Measurements from ENCODE around the gene AK9.
"Not testable (repeated sequence)": the region's sequence is repeated elsewhere in the genome, so short reads cannot be mapped to it uniquely, and the experiment has no call there.

Gene AK9

DNA sequence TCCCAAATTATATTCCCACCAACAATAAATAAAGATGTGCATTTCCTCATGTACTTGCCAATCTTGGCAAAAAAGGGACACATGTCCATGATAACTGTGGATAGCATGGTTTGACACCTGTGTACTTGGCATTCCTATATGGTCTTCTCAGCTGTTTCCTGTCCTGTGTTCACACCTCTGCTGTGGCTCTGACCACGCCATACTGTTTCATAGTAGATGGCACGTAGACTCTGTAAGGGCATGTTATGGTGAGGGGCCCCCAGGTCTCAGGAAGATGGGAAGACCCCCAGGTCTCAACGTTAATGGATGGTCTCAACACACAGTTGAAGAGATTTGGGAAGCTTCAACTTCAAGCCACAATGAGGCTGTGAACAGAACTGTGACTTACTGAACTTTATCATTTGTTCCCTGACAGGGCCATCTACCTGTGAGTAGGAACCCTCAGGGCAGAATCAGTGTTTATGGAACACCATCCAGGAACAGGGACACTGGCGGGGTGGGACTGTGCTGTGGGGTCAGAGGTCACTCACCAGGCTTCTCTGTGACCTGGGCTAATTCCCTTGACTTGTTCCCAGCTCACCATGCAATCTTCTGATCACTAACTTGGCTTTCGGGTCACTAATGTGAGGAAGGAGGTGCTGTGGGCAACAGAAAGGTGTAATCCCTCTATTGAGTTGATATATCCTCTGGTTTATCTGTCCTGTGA, 219.7 kb downstream of the AK9 start:
- Histone ChIP-seq H3K4me1 (ENCODE audit: control insufficient read depth, insufficient read depth, low read length) (no peaks in the 10 kb centered on the region), H3K27ac (ENCODE audit: low read depth, low read length) (no peak overlapping the region), H3K27me3 (ENCODE audit: control insufficient read depth, insufficient read depth, low read length) (no peaks in the 10 kb centered on the region), H3K9me3 (ENCODE audit: control insufficient read depth, insufficient read depth, low read depth, low read length) (no peaks in the 10 kb centered on the region), H3K9ac (ENCODE audit: low read length) (no peak overlapping the region), H3K36me3 (ENCODE audit: control insufficient read depth, insufficient read depth, low read length) (peaks cover 97% of the 10 kb centered on the region), H3K4me3 (ENCODE audit: low read depth, low read length) (no peak overlapping the region)

GRCh38 chr6:109469591-109470189, 221.3 kb downstream of the AK9 start:
- no peak overlapping the region for H3K9ac ChIP-seq (ENCODE audit: low read length)
- H3K27me3 ChIP-seq (ENCODE audit: control insufficient read depth, insufficient read depth, low read length) = no peaks in the 10 kb centered on the region
- H3K4me3 ChIP-seq (ENCODE audit: low read depth, low read length) = no peak overlapping the region
- H3K27ac ChIP-seq (ENCODE audit: low read depth, low read length) = no peak overlapping the region
- H3K36me3 ChIP-seq (ENCODE audit: control insufficient read depth, insufficient read depth, low read length) = peaks cover 97% of the 10 kb centered on the region
- H3K9me3 ChIP-seq (ENCODE audit: control insufficient read depth, insufficient read depth, low read depth, low read length) = no peaks in the 10 kb centered on the region
- no peaks in the 10 kb centered on the region for H3K4me1 ChIP-seq (ENCODE audit: control insufficient read depth, insufficient read depth, low read length)

DNA sequence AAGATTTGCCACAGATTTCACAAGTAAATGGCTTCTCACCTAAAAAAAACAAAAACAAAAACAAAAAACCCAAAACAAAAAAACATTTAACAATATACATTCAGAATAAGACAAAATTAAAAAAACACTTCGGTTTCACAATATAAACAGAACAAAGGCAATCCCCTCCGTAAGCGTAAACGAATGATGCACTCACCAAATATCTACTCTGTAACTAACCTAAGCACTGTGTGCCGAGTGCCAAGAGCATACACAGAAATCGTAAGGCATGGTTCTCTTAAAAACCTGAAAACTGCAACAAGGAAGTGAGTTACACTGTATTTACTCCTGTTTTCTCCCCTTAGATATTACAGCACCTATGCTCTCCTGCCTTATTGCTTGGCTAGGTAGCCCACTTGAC, 223.3 kb downstream of the AK9 start:
- Histone ChIP-seq H3K9ac (ENCODE audit: low read length) (no peak overlapping the region), H3K27me3 (ENCODE audit: control insufficient read depth, insufficient read depth, low read length) (no peaks in the 10 kb centered on the region), H3K27ac (ENCODE audit: low read depth, low read length) (no peak overlapping the region), H3K36me3 (ENCODE audit: control insufficient read depth, insufficient read depth, low read length) (peaks cover 99% of the 10 kb centered on the region), H3K9me3 (ENCODE audit: control insufficient read depth, insufficient read depth, low read depth, low read length) (no peaks in the 10 kb centered on the region), H3K4me1 (ENCODE audit: control insufficient read depth, insufficient read depth, low read length) (no peaks in the 10 kb centered on the region), H3K4me3 (ENCODE audit: low read depth, low read length) (no peak overlapping the region)

DNA sequence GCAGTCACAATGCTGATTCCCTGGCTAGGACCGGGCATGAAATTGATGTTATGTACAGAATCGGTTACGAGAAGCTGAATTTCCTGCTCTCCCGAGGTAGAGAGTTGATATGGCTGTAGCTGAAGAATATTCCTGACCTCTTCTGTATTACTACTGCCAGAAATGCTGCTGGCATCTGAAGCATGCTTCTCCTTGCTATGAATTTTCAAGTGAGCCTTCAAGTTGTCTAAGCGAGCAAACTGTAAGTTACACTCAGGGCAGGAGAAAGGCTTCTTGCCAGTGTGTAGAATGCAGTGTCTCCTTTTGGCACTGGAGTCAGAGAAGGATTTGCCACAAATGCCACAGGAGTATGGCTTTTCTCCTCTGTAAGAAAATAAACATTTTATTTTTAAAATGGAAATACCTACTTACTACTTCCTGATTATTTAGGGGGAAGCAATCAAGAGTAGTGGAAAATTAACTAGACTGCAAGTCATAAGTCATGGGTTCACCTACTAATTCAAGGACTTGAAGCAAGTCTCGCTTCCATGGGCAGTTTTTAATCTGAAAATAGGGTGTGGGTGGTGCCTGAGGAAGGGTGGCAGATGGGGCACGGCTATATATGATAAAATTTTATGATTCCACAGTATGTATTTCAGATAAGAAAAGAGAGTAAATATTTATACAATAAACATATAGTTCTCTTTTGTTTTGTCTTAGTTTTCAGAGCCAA, 224.6 kb downstream of the AK9 start:
- Histone ChIP-seq H3K36me3 (ENCODE audit: control insufficient read depth, insufficient read depth, low read length) (peaks cover 98% of the 10 kb centered on the region), H3K9ac (ENCODE audit: low read length) (no peak overlapping the region), H3K27ac (ENCODE audit: low read depth, low read length) (no peak overlapping the region)

DNA sequence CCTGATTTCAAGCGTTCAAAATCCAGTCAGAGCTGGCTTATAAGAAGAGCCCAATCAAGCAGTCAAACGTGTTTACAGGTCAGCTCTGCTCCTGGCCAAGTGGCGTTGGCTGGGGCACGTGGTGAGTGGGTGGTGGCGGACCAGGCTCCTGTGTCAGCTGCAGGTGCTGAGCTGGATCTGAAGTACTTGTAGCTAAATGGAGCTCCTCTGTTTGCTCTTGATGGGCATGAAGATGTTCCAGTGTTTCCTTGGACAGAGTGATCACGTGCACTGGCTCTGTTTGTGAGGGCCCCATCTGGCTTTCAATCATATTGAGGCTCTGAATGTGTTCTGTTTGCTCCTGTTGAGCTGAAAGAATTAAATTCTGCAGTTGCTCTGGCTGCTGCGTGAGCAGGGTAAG, 225.2 kb downstream of the AK9 start:
- Histone ChIP-seq H3K9ac (ENCODE audit: low read length) (no peak overlapping the region), H3K36me3 (ENCODE audit: control insufficient read depth, insufficient read depth, low read length) (peaks cover 95% of the 10 kb centered on the region), H3K9me3 (ENCODE audit: control insufficient read depth, insufficient read depth, low read depth, low read length) (no peaks in the 10 kb centered on the region), H3K27me3 (ENCODE audit: control insufficient read depth, insufficient read depth, low read length) (no peaks in the 10 kb centered on the region), H3K4me1 (ENCODE audit: control insufficient read depth, insufficient read depth, low read length) (no peaks in the 10 kb centered on the region), H3K27ac (ENCODE audit: low read depth, low read length) (no peak overlapping the region), H3K4me3 (ENCODE audit: low read depth, low read length) (no peak overlapping the region)

More for the DNA sequence above, 224.6 kb downstream of the AK9 start:
- Histone ChIP-seq H3K27me3 (ENCODE audit: control insufficient read depth, insufficient read depth, low read length) (no peaks in the 10 kb centered on the region), H3K4me3 (ENCODE audit: low read depth, low read length) (no peak overlapping the region), H3K4me1 (ENCODE audit: control insufficient read depth, insufficient read depth, low read length) (no peaks in the 10 kb centered on the region), H3K9me3 (ENCODE audit: control insufficient read depth, insufficient read depth, low read depth, low read length) (no peaks in the 10 kb centered on the region)

GRCh38 chr6:109461733-109462526, 229.1 kb downstream of the AK9 start:
- no peaks in the 10 kb centered on the region for H3K27me3 ChIP-seq (ENCODE audit: control insufficient read depth, insufficient read depth, low read length)
- peaks cover 57% of the 10 kb centered on the region for H3K36me3 ChIP-seq (ENCODE audit: control insufficient read depth, insufficient read depth, low read length)
- H3K9ac ChIP-seq (ENCODE audit: low read length) = no peak overlapping the region
- no peak overlapping the region for H3K4me3 ChIP-seq (ENCODE audit: low read depth, low read length)
- H3K9me3 ChIP-seq (ENCODE audit: control insufficient read depth, insufficient read depth, low read depth, low read length) = no peaks in the 10 kb centered on the region
- H3K27ac ChIP-seq (ENCODE audit: low read depth, low read length) = no peak overlapping the region
- H3K4me1 ChIP-seq (ENCODE audit: control insufficient read depth, insufficient read depth, low read length) = peaks cover 14% of the 10 kb centered on the region

- H3K27ac ChIP-seq (ENCODE audit: low read depth, low read length); H3K9me3 ChIP-seq (ENCODE audit: control insufficient read depth, insufficient read depth, low read depth, low read length); H3K9ac ChIP-seq (ENCODE audit: low read length); H3K27me3 ChIP-seq (ENCODE audit: control insufficient read depth, insufficient read depth, low read length); H3K4me3 ChIP-seq (ENCODE audit: low read depth, low read length): not testable (repeated sequence)
- H3K36me3 ChIP-seq (ENCODE audit: control insufficient read depth, insufficient read depth, low read length) = peaks cover 50% of the 10 kb centered on the region
- H3K4me1 ChIP-seq (ENCODE audit: control insufficient read depth, insufficient read depth, low read length) = peaks cover 20% of the 10 kb centered on the region
These were observed 229.8 kb downstream of the AK9 start for GRCh38 chr6:109461205-109461604.

- peaks cover 41% of the 10 kb centered on the region for H3K36me3 ChIP-seq (ENCODE audit: control insufficient read depth, insufficient read depth, low read length)
- H3K4me3 ChIP-seq (ENCODE audit: low read depth, low read length) = no peak overlapping the region
- H3K27me3 ChIP-seq (ENCODE audit: control insufficient read depth, insufficient read depth, low read length) = no peaks in the 10 kb centered on the region
- peaks cover 20% of the 10 kb centered on the region for H3K4me1 ChIP-seq (ENCODE audit: control insufficient read depth, insufficient read depth, low read length)
- H3K9ac ChIP-seq (ENCODE audit: low read length) = no peak overlapping the region
- no peaks in the 10 kb centered on the region for H3K9me3 ChIP-seq (ENCODE audit: control insufficient read depth, insufficient read depth, low read depth, low read length)
- no peak overlapping the region for H3K27ac ChIP-seq (ENCODE audit: low read depth, low read length)
These were observed 230.7 kb downstream of the AK9 start for GRCh38 chr6:109460161-109460829.

DNA sequence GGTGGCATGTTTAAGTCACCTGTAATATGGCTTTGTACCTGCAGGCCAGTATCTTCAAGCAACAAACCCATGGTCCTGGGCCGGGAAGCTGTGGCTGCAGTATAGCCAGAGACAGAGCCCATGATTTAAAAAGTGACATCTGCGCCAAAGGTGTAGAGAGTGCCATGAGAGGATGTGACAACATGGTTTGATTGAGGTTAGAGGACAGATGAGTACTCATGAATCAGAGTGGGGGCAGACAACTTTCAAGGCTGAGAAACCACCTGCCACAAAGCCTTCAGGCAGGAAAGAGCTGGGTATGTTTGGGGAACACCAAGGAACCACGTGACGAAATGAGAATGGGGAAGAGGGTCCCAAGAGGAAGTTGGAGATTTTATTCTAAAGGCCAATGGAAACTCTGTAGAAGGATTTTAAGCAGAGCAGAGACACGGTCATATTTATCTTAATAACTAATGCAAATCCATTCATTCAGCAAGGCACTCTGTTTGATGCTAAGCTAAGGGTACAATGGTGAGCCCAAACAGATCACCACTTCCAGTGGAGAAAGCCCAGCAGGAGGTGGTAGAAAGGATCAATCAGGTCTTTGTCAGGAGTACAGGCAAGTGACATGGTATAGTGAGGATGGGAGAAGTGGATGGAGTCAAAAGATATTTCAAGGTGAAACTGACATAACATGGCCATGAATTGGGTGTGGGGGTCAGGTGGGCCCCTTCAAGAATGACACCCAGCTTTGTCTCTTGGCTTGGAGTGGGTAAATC, 232.0 kb downstream of the AK9 start:
- H3K36me3 ChIP-seq (ENCODE audit: control insufficient read depth, insufficient read depth, low read length) = peaks cover 27% of the 10 kb centered on the region
- no peak overlapping the region for H3K4me3 ChIP-seq (ENCODE audit: low read depth, low read length)
- no peaks in the 10 kb centered on the region for H3K27me3 ChIP-seq (ENCODE audit: control insufficient read depth, insufficient read depth, low read length)
- H3K9me3 ChIP-seq (ENCODE audit: control insufficient read depth, insufficient read depth, low read depth, low read length) = no peaks in the 10 kb centered on the region
- H3K4me1 ChIP-seq (ENCODE audit: control insufficient read depth, insufficient read depth, low read length) = peaks cover 28% of the 10 kb centered on the region
- no peak overlapping the region for H3K9ac ChIP-seq (ENCODE audit: low read length)
- no peak overlapping the region for H3K27ac ChIP-seq (ENCODE audit: low read depth, low read length)

DNA sequence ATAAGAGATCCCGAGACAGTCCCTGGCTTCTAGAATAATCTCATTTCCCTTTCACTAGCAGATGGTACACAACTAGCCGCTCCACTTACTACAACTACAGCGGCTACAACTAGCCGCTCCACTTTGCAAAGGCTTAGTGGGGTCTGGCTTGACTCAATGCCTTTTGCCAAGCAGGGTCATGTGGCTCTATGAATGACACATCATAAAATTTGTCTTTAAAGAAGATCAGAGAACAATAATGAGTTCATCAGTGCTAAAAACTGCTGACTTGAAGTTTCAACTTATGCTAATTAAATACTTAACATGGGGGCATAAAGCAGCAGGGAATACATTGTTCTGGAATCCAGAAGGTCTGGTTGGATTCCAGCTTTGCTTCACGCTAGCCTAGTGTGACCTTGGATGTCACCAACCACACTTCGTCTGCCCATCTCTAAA, 233.4 kb downstream of the AK9 start:
- Histone ChIP-seq H3K4me1 (ENCODE audit: control insufficient read depth, insufficient read depth, low read length) (peaks cover 28% of the 10 kb centered on the region), H3K9ac (ENCODE audit: low read length) (no peak overlapping the region), H3K27ac (ENCODE audit: low read depth, low read length) (no peak overlapping the region)

More for the DNA sequence above, 233.4 kb downstream of the AK9 start:
- H3K27me3 ChIP-seq (ENCODE audit: control insufficient read depth, insufficient read depth, low read length) = no peaks in the 10 kb centered on the region
- peaks cover 21% of the 10 kb centered on the region for H3K36me3 ChIP-seq (ENCODE audit: control insufficient read depth, insufficient read depth, low read length)
- H3K4me3 ChIP-seq (ENCODE audit: low read depth, low read length) = no peak overlapping the region
- no peaks in the 10 kb centered on the region for H3K9me3 ChIP-seq (ENCODE audit: control insufficient read depth, insufficient read depth, low read depth, low read length)
